HepG2 (cell line): ENCODE data around the gene NCKIPSD. TPM values are rescaled to one million over a fixed set of nuclear protein-coding genes. Genes with fewer than 3 reads are reported as not detected.
A peak's percentile ranks its signal among the peaks of the same experiment; 100 is the strongest.

Experiments used
- AGO1 ChIP-seq: fragments of 200-400 bp; formaldehyde crosslinking; IDR thresholded peaks from 2 replicates; pipeline ENCODE4 v1.6.1; 2017; ENCODE audit warnings: mild to moderate bottlenecking, low read depth, low read length, moderate library complexity; ENCODE audit not compliant: poor library complexity, severe bottlenecking
- ARHGAP35 ChIP-seq: sonication (generic); formaldehyde crosslinking; IDR thresholded peaks from 2 replicates; pipeline ENCODE4 v1.9.0; 2022; ENCODE audit warnings: mild to moderate bottlenecking, inconsistent platforms, moderate library complexity, missing genetic modification reagents, borderline replicate concordance
- FOSL1 ChIP-seq: sonication (generic); formaldehyde crosslinking; IDR thresholded peaks from 2 replicates; pipeline ENCODE4 v1.9.0; 2021; ENCODE audit warnings: missing genetic modification reagents, borderline replicate concordance
- HNRNPH1 ChIP-seq: fragments of 200-400 bp; formaldehyde crosslinking; optimal IDR thresholded peaks from 2 replicates; pipeline ENCODE3; 2017; ENCODE audit warnings: mild to moderate bottlenecking, low read depth, low read length
- MXI1 ChIP-seq: IDR thresholded peaks from 3 replicates; pipeline ENCODE4 v1.6.1; 2012; ENCODE audit warnings: low read depth, low read length, inconsistent platforms, borderline replicate concordance
- NPAS2 ChIP-seq: sonication (generic); formaldehyde crosslinking; IDR thresholded peaks from 2 replicates; pipeline ENCODE4 v1.8.0; 2022; ENCODE audit warnings: mild to moderate bottlenecking, missing genetic modification reagents, borderline replicate concordance
- TAF1 ChIP-seq: sonication (generic); formaldehyde crosslinking; IDR thresholded peaks from 2 replicates; pipeline ENCODE4 v1.4.0; 2020; ENCODE audit warnings: missing genetic modification reagents
- TGIF2 ChIP-seq: IDR thresholded peaks from 2 replicates; pipeline ENCODE4 v1.6.1; 2016; ENCODE audit warnings: control low read depth, missing compliant biosample characterization
- ZBTB1 ChIP-seq: sonication (generic); formaldehyde crosslinking; IDR thresholded peaks from 2 replicates; pipeline ENCODE4 v1.4.0; 2020; ENCODE audit warnings: missing genetic modification reagents, borderline replicate concordance
- ZC3H13 ChIP-seq: sonication (generic); formaldehyde crosslinking; IDR thresholded peaks from 2 replicates; pipeline ENCODE4 v1.8.1; 2023; ENCODE audit warnings: mild to moderate bottlenecking, missing genetic modification reagents, moderate library complexity
- ZNF205 ChIP-seq: IDR thresholded peaks from 2 replicates; pipeline ENCODE4 v1.6.1; 2018; ENCODE audit warnings: missing biosample characterization, missing genetic modification reagents
- ZNF432 ChIP-seq: sonication (generic); formaldehyde crosslinking; IDR thresholded peaks from 2 replicates; pipeline ENCODE4 v1.5.0; 2020; ENCODE audit warnings: missing genetic modification reagents, mild to moderate bottlenecking, borderline replicate concordance
- ZNF44 ChIP-seq: sonication (generic); formaldehyde crosslinking; IDR thresholded peaks from 2 replicates; pipeline ENCODE4 v1.5.1; 2020; ENCODE audit warnings: mild to moderate bottlenecking, missing genetic modification reagents
- ZNF644 ChIP-seq: IDR thresholded peaks from 2 replicates; pipeline ENCODE4 v1.6.1; 2016; ENCODE audit warnings: low read depth
- ZNF775 ChIP-seq: sonication (generic); formaldehyde crosslinking; IDR thresholded peaks from 2 replicates; pipeline ENCODE4 v1.4.0; 2020; ENCODE audit warnings: missing genetic modification reagents, mild to moderate bottlenecking, moderate library complexity, borderline replicate concordance
- ZNF879 ChIP-seq: sonication (generic); formaldehyde crosslinking; IDR thresholded peaks from 2 replicates; pipeline ENCODE4 v1.8.1; 2023; ENCODE audit warnings: missing genetic modification reagents
- ZSCAN31 ChIP-seq: sonication (generic); formaldehyde crosslinking; IDR thresholded peaks from 2 replicates; pipeline ENCODE4 v1.5.0; 2020; ENCODE audit warnings: low read depth, mild to moderate bottlenecking, missing genetic modification reagents
- polyA plus RNA-seq, 8 experiments: library from polyadenylated mRNA; depleted of rRNA in 3 of 8; stranded (reverse) in 7 of 8; unstranded in 1 of 8; fragments of >200 nt; fragmentation: Illumina TruSeq in 4 of 8; extraction: Trizol in 4 of 8; gene quantifications; 2 replicates each; pipeline versions ENCODE4 v1.2.1 to v1.2.3, GENCODE V29; 2011 to 2016; ENCODE audit warnings: low read depth in 4 of 8, missing spikeins in 1 of 8, mixed read lengths in 1 of 8; ENCODE audit not compliant: insufficient read depth in 1 of 8
- total RNA-seq, 5 experiments: library from RNA; depleted of rRNA; stranded (reverse); fragments of >200 nt; fragmentation: Illumina TruSeq; extraction: Trizol; gene quantifications; 2 replicates each; pipeline ENCODE4 v1.2.3, GENCODE V29; 2016; ENCODE audit warnings: low read depth in 1 of 5
- TF ChIP-seq, protein P1 (sequence below): sonication (generic); formaldehyde crosslinking; IDR thresholded peaks from 2 replicates; pipeline ENCODE4 v1.4.0; 2020; ENCODE audit warnings: mild to moderate bottlenecking, missing genetic modification reagents, borderline replicate concordance
- TF ChIP-seq, protein P2 (sequence below): sonication (generic); formaldehyde crosslinking; IDR thresholded peaks from 2 replicates; pipeline ENCODE4 v1.8.1; 2022; ENCODE audit warnings: low read depth, mild to moderate bottlenecking, missing genetic modification reagents
- TF ChIP-seq, protein P3 (sequence below): sonication (generic); formaldehyde crosslinking; IDR thresholded peaks from 2 replicates; pipeline ENCODE4 v1.5.0; 2020; ENCODE audit warnings: mild to moderate bottlenecking, low read depth, missing genetic modification reagents, borderline replicate concordance
- TF ChIP-seq, protein P4 (sequence below): sonication (generic); formaldehyde crosslinking; IDR thresholded peaks from 2 replicates; pipeline ENCODE4 v1.5.0; 2020; ENCODE audit warnings: mild to moderate bottlenecking, missing genetic modification reagents

NCKIPSD gene
- total and polyA plus RNA-seq, 2 of the 13 experiments (the other 11 are each of a cell fraction or from before 2014, with no cell fraction given), result 13.5 to 35.2 TPM

DNA sequence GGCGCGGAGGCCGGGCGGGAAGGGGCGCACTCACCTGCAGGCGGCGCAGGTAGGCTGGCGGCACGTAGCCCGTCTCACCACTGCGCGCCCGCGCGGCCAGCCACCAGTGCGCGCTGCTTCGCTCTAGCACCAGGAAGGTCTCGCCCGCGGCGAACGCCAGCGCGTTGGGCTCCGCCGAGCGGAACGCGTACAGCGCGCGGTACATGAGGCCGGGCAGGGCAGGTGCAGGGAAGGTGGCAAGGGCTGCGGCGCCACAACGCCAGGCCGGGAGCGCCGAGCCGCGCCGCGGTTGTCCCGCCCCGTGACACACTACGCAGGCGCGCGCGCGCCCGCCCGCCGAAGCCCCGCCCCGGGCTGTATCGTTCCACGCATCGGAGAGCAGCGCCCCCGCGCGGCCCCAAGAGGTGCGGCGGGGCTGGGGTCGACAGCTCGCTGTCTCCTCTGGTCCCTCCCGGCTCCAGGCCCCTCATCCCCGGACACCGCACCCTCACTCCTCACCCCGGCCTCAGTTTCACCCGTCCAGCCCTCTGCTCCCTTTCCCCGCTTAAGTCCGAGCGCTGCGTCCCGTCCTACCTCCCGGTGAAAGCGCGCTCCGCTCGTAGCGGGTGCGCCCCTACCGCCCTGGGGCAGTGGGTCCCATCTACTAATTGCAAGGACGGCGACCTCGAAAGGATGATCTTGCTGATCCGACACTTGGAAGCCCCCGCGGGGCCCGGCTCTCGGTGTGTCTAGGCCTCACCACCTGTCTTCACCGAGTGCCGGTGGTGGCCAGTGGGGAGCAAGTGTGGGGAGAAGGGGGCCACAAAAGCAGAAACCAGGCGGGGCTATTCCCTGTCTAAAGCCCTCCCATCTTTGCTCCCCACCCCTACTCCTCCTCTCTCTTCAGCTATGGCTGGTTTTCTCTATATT is at the start of gene NCKIPSD (continued):
- TF ChIP-seq, protein P1, sequence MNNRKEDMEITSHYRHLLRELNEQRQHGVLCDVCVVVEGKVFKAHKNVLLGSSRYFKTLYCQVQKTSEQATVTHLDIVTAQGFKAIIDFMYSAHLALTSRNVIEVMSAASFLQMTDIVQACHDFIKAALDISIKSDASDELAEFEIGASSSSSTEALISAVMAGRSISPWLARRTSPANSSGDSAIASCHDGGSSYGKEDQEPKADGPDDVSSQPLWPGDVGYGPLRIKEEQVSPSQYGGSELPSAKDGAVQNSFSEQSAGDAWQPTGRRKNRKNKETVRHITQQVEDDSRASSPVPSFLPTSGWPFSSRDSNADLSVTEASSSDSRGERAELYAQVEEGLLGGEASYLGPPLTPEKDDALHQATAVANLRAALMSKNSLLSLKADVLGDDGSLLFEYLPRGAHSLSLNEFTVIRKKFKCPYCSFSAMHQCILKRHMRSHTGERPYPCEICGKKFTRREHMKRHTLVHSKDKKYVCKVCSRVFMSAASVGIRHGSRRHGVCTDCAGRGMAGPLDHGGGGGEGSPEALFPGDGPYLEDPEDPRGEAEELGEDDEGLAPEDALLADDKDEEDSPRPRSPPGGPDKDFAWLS, result 0 out of 2 replicates have a peak, but pooled peaks have one; percentile 90
- no peak for TF ChIP-seq TGIF2 (CRISPR knock-in tag)
- peak; percentile 92 for TF ChIP-seq ZSCAN31
- no peak for TF ChIP-seq ZBTB1
- no peak for TF ChIP-seq NPAS2 (CRISPR knock-in tag)
- TF ChIP-seq, protein P2, sequence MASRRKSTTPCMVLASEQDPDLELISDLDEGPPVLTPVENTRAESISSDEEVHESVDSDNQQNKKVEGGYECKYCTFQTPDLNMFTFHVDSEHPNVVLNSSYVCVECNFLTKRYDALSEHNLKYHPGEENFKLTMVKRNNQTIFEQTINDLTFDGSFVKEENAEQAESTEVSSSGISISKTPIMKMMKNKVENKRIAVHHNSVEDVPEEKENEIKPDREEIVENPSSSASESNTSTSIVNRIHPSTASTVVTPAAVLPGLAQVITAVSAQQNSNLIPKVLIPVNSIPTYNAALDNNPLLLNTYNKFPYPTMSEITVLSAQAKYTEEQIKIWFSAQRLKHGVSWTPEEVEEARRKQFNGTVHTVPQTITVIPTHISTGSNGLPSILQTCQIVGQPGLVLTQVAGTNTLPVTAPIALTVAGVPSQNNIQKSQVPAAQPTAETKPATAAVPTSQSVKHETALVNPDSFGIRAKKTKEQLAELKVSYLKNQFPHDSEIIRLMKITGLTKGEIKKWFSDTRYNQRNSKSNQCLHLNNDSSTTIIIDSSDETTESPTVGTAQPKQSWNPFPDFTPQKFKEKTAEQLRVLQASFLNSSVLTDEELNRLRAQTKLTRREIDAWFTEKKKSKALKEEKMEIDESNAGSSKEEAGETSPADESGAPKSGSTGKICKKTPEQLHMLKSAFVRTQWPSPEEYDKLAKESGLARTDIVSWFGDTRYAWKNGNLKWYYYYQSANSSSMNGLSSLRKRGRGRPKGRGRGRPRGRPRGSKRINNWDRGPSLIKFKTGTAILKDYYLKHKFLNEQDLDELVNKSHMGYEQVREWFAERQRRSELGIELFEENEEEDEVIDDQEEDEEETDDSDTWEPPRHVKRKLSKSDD (CRISPR knock-in tag), result no peak
- TF ChIP-seq ZNF432 (CRISPR knock-in tag), result no peak
- TF ChIP-seq, protein P3, sequence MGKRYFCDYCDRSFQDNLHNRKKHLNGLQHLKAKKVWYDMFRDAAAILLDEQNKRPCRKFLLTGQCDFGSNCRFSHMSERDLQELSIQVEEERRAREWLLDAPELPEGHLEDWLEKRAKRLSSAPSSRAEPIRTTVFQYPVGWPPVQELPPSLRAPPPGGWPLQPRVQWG (CRISPR knock-in tag), result no peak
- TF ChIP-seq, protein P4, sequence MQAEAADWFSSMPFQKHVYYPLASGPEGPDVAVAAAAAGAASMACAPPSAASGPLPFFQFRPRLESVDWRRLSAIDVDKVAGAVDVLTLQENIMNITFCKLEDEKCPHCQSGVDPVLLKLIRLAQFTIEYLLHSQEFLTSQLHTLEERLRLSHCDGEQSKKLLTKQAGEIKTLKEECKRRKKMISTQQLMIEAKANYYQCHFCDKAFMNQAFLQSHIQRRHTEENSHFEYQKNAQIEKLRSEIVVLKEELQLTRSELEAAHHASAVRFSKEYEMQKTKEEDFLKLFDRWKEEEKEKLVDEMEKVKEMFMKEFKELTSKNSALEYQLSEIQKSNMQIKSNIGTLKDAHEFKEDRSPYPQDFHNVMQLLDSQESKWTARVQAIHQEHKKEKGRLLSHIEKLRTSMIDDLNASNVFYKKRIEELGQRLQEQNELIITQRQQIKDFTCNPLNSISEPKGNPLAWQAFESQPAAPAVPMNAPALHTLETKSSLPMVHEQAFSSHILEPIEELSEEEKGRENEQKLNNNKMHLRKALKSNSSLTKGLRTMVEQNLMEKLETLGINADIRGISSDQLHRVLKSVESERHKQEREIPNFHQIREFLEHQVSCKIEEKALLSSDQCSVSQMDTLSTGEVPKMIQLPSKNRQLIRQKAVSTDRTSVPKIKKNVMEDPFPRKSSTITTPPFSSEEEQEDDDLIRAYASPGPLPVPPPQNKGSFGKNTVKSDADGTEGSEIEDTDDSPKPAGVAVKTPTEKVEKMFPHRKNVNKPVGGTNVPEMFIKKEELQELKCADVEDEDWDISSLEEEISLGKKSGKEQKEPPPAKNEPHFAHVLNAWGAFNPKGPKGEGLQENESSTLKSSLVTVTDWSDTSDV (CRISPR knock-in tag), result no peak
- no peak for TF ChIP-seq ZNF644 (CRISPR knock-in tag)
- TF ChIP-seq ZNF205 (CRISPR knock-in tag), result no peak; the same call in 1 of the 2 replicates
- TF ChIP-seq HNRNPH1, result no peak
- TF ChIP-seq AGO1, result peak; percentile 74
- peak; percentile 33 for TF ChIP-seq ARHGAP35
- peak; percentile 40; the same call in 1 of the 2 replicates for TF ChIP-seq ZC3H13 (CRISPR knock-in tag)
- no peak for TF ChIP-seq FOSL1 (CRISPR knock-in tag)
- no peak for TF ChIP-seq ZNF44
- no peak for TF ChIP-seq ZNF775 (CRISPR knock-in tag)
- TF ChIP-seq ZNF879, result peak; percentile 76; the same call in 1 of the 2 replicates
- no peak; the same call in 2 of the 3 replicates for TF ChIP-seq MXI1
- peak; percentile 76 for TF ChIP-seq TAF1 (CRISPR knock-in tag)
